HCT116 (cell line): ENCODE data around the gene LHFPL6. TPM values are rescaled to one million over a fixed set of nuclear protein-coding genes. Genes with fewer than 3 reads are reported as not detected.
A peak's percentile ranks its signal among the peaks of the same experiment; 100 is the strongest.

ENCODE experiments used
- ATAC-seq: fragments of 200-7000 bp; cut with Tn5 transposase; 2 replicates; pipeline ENCODE4 v1.9.1; 2020; ENCODE audit warnings: mild to moderate bottlenecking, moderate library complexity
- BruUV-seq: library from RNA; stranded (reverse); fragments of 400-500 nt; replicated peaks from 2 replicates; lab custom pipeline; 2021; lab: Mats Ljungman, UMichigan
- CTCF ChIA-PET: fragments of 300-600 bp; sonication (Branson Sonifier 250); formaldehyde crosslinking; loops from one replicate; lab custom pipeline; 2021; ENCODE audit warnings: antibody characterized with exemption; lab: Charles Lee
- POLR2A ChIA-PET: fragments of 300-600, 350-600 bp; sonication (Branson Sonifier 250); formaldehyde crosslinking; loops from one replicate; lab custom pipeline; 2021; ENCODE audit warnings: antibody characterized with exemption; lab: Charles Lee
- RAD21 ChIA-PET, 2 experiments: fragments of 300-600 bp; sonication (Branson Sonifier 250); formaldehyde crosslinking; loops; one replicate each; lab custom pipeline; 2023; ENCODE audit warnings: low total read pairs in 2 of 2; ENCODE audit not compliant: uncharacterized antibody in 2 of 2, unreplicated experiment in 2 of 2, low non-redundant PET in 1 of 2; lab: Charles Lee
- DNase-seq: peaks from one replicate; pipeline ENCODE4 v3.0.0-alpha.2; 2010; ENCODE audit warnings: low read depth, low spot score
- H2AFZ ChIP-seq: fragments of 200-600 bp; shearing (Covaris generic), sonication (generic); 2 replicates; pipeline ENCODE4 v1.6.1; 2017; ENCODE audit warnings: low read depth, mixed run types, mixed read lengths, antibody characterized with exemption, low read length; ENCODE audit not compliant: poor library complexity, severe bottlenecking
- H3K27ac ChIP-seq: 2 replicates; pipeline ENCODE4 v1.5.1; 2012; ENCODE audit warnings: low read depth, low read length
- H3K27me3 ChIP-seq: fragments of 200-600 bp; sonication (generic); 2 replicates; pipeline ENCODE4 v1.6.1; 2016; ENCODE audit warnings: mixed run types, low read length, mixed read lengths; ENCODE audit not compliant: insufficient read depth
- H3K36me3 ChIP-seq, 2 experiments: fragments of 200-500 bp in 1 of 2; fragments of 200-600 bp in 1 of 2; sonication (Bioruptor generic) in 1 of 2; sonication (generic) in 1 of 2; 2 replicates each; pipeline versions ENCODE4 v1.5.1 to v1.6.1; 2014 to 2016; ENCODE audit warnings: low read length in 2 of 2, inconsistent platforms in 1 of 2, mixed read lengths in 1 of 2, mixed run types in 1 of 2; ENCODE audit not compliant: insufficient read depth in 2 of 2, control insufficient read depth in 1 of 2
- H3K4me1 ChIP-seq, 2 experiments: fragments of 200-600 bp in 1 of 2; sonication (generic) in 1 of 2; 2 replicates each; pipeline versions ENCODE4 v1.5.1 to v1.6.1; 2012 to 2017; ENCODE audit warnings: low read length in 2 of 2, inconsistent platforms in 1 of 2, mild to moderate bottlenecking in 1 of 2, mixed read lengths in 1 of 2, mixed run types in 1 of 2, moderate library complexity in 1 of 2; ENCODE audit not compliant: insufficient read depth in 2 of 2, control insufficient read depth in 1 of 2
- H3K4me2 ChIP-seq: fragments of 200-600 bp; sonication (generic); 2 replicates; pipeline ENCODE4 v1.6.1; 2017; ENCODE audit warnings: mixed run types, low read length, mixed read lengths
- H3K4me3 ChIP-seq, 2 experiments: fragments of 200-600 bp in 1 of 2; sonication (generic) in 1 of 2; replicated peaks in 1 of 2; 2 replicates each; pipeline ENCODE4 v1.5.1; 2011 to 2016; ENCODE audit warnings: low read length in 2 of 2, control low read depth in 1 of 2, low read depth in 1 of 2, mild to moderate bottlenecking in 1 of 2, mixed read lengths in 1 of 2, mixed run types in 1 of 2
- H3K79me2 ChIP-seq: fragments of 200-600 bp; sonication (generic); 2 replicates; pipeline ENCODE4 v1.6.1; 2017; ENCODE audit warnings: mild to moderate bottlenecking, mixed run types, low read length, moderate library complexity, mixed read lengths; ENCODE audit not compliant: insufficient read depth
- H3K9ac ChIP-seq: fragments of 200-600 bp; sonication (generic); 2 replicates; pipeline ENCODE4 v1.6.1; 2016; ENCODE audit warnings: low read length, mixed read lengths
- H3K9me2 ChIP-seq: fragments of 200-600 bp; sonication (generic), shearing (Covaris generic); 2 replicates; pipeline ENCODE4 v1.6.1; 2017; ENCODE audit warnings: mixed run types, mild to moderate bottlenecking, moderate library complexity; ENCODE audit not compliant: insufficient read depth
- H3K9me3 ChIP-seq, 2 experiments: fragments of 200-500 bp in 1 of 2; fragments of 200-600 bp in 1 of 2; sonication (Bioruptor generic) in 1 of 2; sonication (generic) in 1 of 2; 2 replicates each; pipeline ENCODE4 v1.6.1; 2014 to 2017; ENCODE audit warnings: low read length in 2 of 2, mixed read lengths in 2 of 2, inconsistent platforms in 1 of 2, low read depth in 1 of 2, mild to moderate bottlenecking in 1 of 2, mixed run types in 1 of 2, moderate library complexity in 1 of 2; ENCODE audit not compliant: control insufficient read depth in 1 of 2, insufficient read depth in 1 of 2
- H4K20me1 ChIP-seq: fragments of 200-600 bp; sonication (generic), shearing (Covaris generic); 2 replicates; pipeline ENCODE4 v1.6.1; 2017; ENCODE audit warnings: mixed run types, mild to moderate bottlenecking, moderate library complexity; ENCODE audit not compliant: insufficient read depth
- CBX3 ChIP-seq: IDR thresholded peaks from 2 replicates; pipeline ENCODE4 v1.6.1; 2012; ENCODE audit warnings: low read depth
- CEBPB ChIP-seq: IDR thresholded peaks from 2 replicates; pipeline ENCODE4 v1.6.1; 2012; ENCODE audit warnings: low read depth
- EGR1 ChIP-seq: IDR thresholded peaks from 2 replicates; pipeline ENCODE4 v1.6.1; 2012; ENCODE audit warnings: low read depth
- EZH2 ChIP-seq: fragments of 200-600 bp; sonication (generic); IDR thresholded peaks from 2 replicates; pipeline ENCODE4 v1.6.1; 2017; ENCODE audit warnings: antibody characterized with exemption, mixed run types
- EZH2phosphoT487 ChIP-seq: fragments of 200-600 bp; IDR thresholded peaks from 2 replicates; pipeline ENCODE4 v1.6.1; 2018; ENCODE audit warnings: antibody characterized with exemption, borderline replicate concordance
- FOSL1 ChIP-seq: IDR thresholded peaks from 2 replicates; pipeline ENCODE4 v1.6.1; 2012; ENCODE audit warnings: low read depth
- JUND ChIP-seq: IDR thresholded peaks from 2 replicates; pipeline ENCODE4 v1.6.1; 2012
- POLR2A ChIP-seq: IDR thresholded peaks from 2 replicates; pipeline ENCODE4 v1.7.0; 2011; ENCODE audit warnings: borderline replicate concordance; ENCODE audit not compliant: insufficient read depth, insufficient read length; ENCODE audit errors: extremely low read depth
- RAD21 ChIP-seq: IDR thresholded peaks from 2 replicates; pipeline ENCODE4 v1.6.1; 2012; ENCODE audit warnings: low read depth, mild to moderate bottlenecking
- TCF7L2 ChIP-seq: IDR thresholded peaks from 2 replicates; pipeline ENCODE4 v1.7.0; 2011; ENCODE audit warnings: borderline replicate concordance, inconsistent platforms; ENCODE audit not compliant: insufficient read depth, insufficient read length; ENCODE audit errors: extremely low read depth
- YY1 ChIP-seq: IDR thresholded peaks from 2 replicates; pipeline ENCODE4 v1.6.1; 2011; ENCODE audit warnings: low read length, low read depth, moderate library complexity, mild to moderate bottlenecking; ENCODE audit not compliant: insufficient replicate concordance; ENCODE audit errors: extremely low read depth
- ZNF274 ChIP-seq: fragments of 200-500 bp; sonication (Bioruptor generic); IDR thresholded peaks from 2 replicates; pipeline ENCODE4 v1.6.1; 2014; ENCODE audit warnings: mild to moderate bottlenecking, low read depth, low read length, inconsistent platforms
- intact Hi-C: fragments of 100-400 bp; cut with micrococcal nuclease; formaldehyde crosslinking; loops from 2 replicates; pipeline ENCODE4 v1.10.0; 2022
- total RNA-seq: library from RNA; stranded (reverse); gene quantifications from one replicate; pipeline ENCODE4 v1.2.1, GENCODE V29; 2021; ENCODE audit not compliant: unreplicated experiment
- TF ChIP-seq, protein P1 (sequence below): IDR thresholded peaks from 2 replicates; pipeline ENCODE4 v1.6.1; 2011; ENCODE audit warnings: mild to moderate bottlenecking, low read length, moderate library complexity; ENCODE audit not compliant: insufficient replicate concordance; ENCODE audit errors: extremely low read depth
- TF ChIP-seq, protein P2 (sequence below): IDR thresholded peaks from 2 replicates; pipeline ENCODE4 v1.6.1; 2012
- TF ChIP-seq, protein P3 (sequence below): IDR thresholded peaks from 2 replicates; pipeline ENCODE4 v1.6.1; 2012
- TF ChIP-seq, protein P4 (sequence below), 3 experiments: fragments of 200-600 bp in 1 of 3; sonication (generic) in 1 of 3; IDR thresholded peaks in 2 of 3; conservative IDR thresholded peaks in 1 of 3; 2 replicates each; pipeline ENCODE4 v1.5.1; 2012 to 2017; ENCODE audit warnings: low read depth in 2 of 3, low read length in 2 of 3, antibody characterized with exemption in 1 of 3, borderline replicate concordance in 1 of 3, control low read depth in 1 of 3, mild to moderate bottlenecking in 1 of 3, mixed read lengths in 1 of 3, mixed run types in 1 of 3, moderate library complexity in 1 of 3; ENCODE audit not compliant: insufficient read depth in 1 of 3

The LHFPL6 gene
- total RNA-seq, 1 experiment from 2014 or later, result 0.22 TPM

DNA sequence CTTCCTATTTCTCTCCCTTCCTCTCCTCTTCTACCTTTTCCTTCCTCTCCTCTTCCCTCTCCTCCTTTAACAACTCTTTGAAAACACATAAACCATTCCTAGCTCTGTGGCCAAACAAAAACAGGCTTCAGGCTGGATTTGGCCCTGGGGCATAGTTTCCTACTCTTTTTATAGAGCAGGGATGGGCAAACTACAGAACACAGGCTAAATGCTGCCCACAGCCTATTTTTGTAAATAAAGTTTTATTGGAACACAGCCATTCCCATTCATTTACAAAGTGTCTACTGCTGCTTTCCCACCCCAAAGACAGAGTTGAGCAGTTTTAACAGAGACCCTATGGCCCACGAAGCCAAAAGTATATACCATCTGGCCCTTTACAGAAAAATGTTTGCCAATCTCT lies 35.4 kb downstream of the LHFPL6 start:
- RAD21 ChIA-PET, result no interaction called here
- Histone ChIP-seq H2AFZ (no peak overlapping the region), H3K9ac (no peak overlapping the region), H3K9me2 (no peaks in the 10 kb centered on the region), H3K79me2 (no peaks in the 10 kb centered on the region), H3K27me3 (no peaks in the 10 kb centered on the region), H3K4me3 (no peak overlapping the region), H3K36me3 (no peaks in the 10 kb centered on the region), H3K9me3 (no peaks in the 10 kb centered on the region), H3K4me1 (peaks cover 5 to 22% of the 10 kb centered on the region in 2 experiments; a peak in 3 of 4 replicates), H3K4me2 (no peak overlapping the region), H3K27ac (no peak overlapping the region), H4K20me1 (no peaks in the 10 kb centered on the region)
- no peak for TF ChIP-seq CEBPB
- no peak for TF ChIP-seq RAD21
- no peak for TF ChIP-seq FOSL1
- TF ChIP-seq, protein P1, sequence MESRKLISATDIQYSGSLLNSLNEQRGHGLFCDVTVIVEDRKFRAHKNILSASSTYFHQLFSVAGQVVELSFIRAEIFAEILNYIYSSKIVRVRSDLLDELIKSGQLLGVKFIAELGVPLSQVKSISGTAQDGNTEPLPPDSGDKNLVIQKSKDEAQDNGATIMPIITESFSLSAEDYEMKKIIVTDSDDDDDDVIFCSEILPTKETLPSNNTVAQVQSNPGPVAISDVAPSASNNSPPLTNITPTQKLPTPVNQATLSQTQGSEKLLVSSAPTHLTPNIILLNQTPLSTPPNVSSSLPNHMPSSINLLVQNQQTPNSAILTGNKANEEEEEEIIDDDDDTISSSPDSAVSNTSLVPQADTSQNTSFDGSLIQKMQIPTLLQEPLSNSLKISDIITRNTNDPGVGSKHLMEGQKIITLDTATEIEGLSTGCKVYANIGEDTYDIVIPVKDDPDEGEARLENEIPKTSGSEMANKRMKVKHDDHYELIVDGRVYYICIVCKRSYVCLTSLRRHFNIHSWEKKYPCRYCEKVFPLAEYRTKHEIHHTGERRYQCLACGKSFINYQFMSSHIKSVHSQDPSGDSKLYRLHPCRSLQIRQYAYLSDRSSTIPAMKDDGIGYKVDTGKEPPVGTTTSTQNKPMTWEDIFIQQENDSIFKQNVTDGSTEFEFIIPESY, result no peak
- no peak for TF ChIP-seq CBX3
- TF ChIP-seq EZH2, result no peak
- POLR2A ChIA-PET, result no interaction called here
- DNase-seq (no peak), ATAC-seq (no peak)
- intact Hi-C loops, result no loop called here
- BruUV-seq, result no TSS peak
- CTCF ChIA-PET, result interaction anchor here (0.6 kb wide), 1 partner anchor 125 kb away, joined by 3 read pairs; no protein-coding TSS in a partner anchor

DNA sequence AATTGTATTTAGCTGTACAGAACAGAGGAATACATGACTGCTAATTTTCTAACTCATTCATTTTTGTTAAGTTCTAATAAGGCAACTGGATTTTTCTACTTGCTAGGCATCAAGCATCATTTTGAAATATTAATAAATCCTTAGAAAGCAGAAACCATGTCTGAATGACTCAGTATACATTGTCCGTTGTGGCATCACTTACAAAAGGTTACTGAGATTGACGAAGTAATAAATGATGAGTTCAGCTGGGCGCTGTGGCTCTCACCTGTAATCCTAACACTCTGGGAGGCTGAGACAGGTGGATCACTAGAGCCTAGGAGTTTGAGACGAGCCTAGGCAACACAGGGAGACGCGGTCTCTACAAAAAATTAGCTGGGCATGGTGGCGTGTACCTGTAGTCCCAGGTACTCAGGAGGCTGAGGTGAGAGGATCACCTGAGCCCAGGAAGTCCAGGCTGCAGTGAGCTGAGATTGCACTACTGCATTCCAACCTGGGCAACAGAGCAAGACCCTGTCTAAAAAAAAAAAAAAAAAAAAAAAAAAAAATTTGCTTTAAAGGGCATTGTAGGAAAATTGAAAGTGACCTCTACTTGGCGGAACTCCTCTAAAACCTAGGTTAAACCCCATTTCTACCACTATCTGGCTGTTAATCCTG lies 36.6 kb downstream of the LHFPL6 start:
- no peak for DNase-seq
- H4K20me1 ChIP-seq, result no peaks in the 10 kb centered on the region
- intact Hi-C loops, result no loop called here
- POLR2A ChIA-PET, result no interaction called here
- no peak overlapping the region for H3K9ac ChIP-seq
- RAD21 ChIA-PET, result no interaction called here
- H3K79me2 ChIP-seq, result no peaks in the 10 kb centered on the region
- H2AFZ ChIP-seq, result peak overlapping the region; percentile 83
- no peaks in the 10 kb centered on the region for H3K36me3 ChIP-seq
- no peaks in the 10 kb centered on the region for H3K9me2 ChIP-seq
- CTCF ChIA-PET, result no interaction called here
- no peak overlapping the region for H3K27ac ChIP-seq
- peaks cover 6 to 22% of the 10 kb centered on the region in 2 experiments; a peak in 3 of 4 replicates for H3K4me1 ChIP-seq
- H3K4me3 ChIP-seq, result no peak overlapping the region
- H3K4me2 ChIP-seq, result peak overlapping the region; percentile 71
- peak; percentile 42 for ATAC-seq
- no peaks in the 10 kb centered on the region for H3K9me3 ChIP-seq
- no peaks in the 10 kb centered on the region for H3K27me3 ChIP-seq
- no TSS peak for BruUV-seq
- TF ChIP-seq JUND (no peak), FOSL1 (no peak), TCF7L2 (no peak), ZNF274 (no peak), EGR1 (no peak), YY1 (no peak), EZH2phosphoT487 (no peak), EZH2 (no peak), CBX3 (no peak), POLR2A (no peak)
- TF ChIP-seq, protein P2, sequence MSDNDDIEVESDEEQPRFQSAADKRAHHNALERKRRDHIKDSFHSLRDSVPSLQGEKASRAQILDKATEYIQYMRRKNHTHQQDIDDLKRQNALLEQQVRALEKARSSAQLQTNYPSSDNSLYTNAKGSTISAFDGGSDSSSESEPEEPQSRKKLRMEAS, result no peak
- TF ChIP-seq, protein P3, sequence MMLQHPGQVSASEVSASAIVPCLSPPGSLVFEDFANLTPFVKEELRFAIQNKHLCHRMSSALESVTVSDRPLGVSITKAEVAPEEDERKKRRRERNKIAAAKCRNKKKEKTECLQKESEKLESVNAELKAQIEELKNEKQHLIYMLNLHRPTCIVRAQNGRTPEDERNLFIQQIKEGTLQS, result no peak
- TF ChIP-seq, protein P4, sequence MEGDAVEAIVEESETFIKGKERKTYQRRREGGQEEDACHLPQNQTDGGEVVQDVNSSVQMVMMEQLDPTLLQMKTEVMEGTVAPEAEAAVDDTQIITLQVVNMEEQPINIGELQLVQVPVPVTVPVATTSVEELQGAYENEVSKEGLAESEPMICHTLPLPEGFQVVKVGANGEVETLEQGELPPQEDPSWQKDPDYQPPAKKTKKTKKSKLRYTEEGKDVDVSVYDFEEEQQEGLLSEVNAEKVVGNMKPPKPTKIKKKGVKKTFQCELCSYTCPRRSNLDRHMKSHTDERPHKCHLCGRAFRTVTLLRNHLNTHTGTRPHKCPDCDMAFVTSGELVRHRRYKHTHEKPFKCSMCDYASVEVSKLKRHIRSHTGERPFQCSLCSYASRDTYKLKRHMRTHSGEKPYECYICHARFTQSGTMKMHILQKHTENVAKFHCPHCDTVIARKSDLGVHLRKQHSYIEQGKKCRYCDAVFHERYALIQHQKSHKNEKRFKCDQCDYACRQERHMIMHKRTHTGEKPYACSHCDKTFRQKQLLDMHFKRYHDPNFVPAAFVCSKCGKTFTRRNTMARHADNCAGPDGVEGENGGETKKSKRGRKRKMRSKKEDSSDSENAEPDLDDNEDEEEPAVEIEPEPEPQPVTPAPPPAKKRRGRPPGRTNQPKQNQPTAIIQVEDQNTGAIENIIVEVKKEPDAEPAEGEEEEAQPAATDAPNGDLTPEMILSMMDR (IDR thresholded peaks at IDR 0.05 in 2 of 3, conservative IDR thresholded peaks at IDR 0.05 in 1 of 3; ENCODE audit: borderline replicate concordance in 1 of 3, insufficient read depth in 1 of 3, low read depth in 2 of 3, low read length in 2 of 3), result no peak
